Erythroblast (primary cell): ENCODE data around the gene GSN.

ENCODE experiments used
- GATA1 ChIP-seq: IDR thresholded peaks from 2 replicates; pipeline ENCODE4 v1.6.1; 2011; ENCODE audit warnings: low read depth, mild to moderate bottlenecking, control low read depth, low read length, moderate library complexity
- POLR2A ChIP-seq: IDR thresholded peaks from 2 replicates; pipeline ENCODE4 v1.6.1; 2011; ENCODE audit warnings: mild to moderate bottlenecking, low read length

GRCh38 chr9:121312169-121312568 lies 44.2 kb downstream of the GSN start:
- TF ChIP-seq POLR2A (no peak), GATA1 (no peak)
